Subcutaneous adipose tissue (tissue), 4 donors: Measurements from ENCODE around the gene METAP1D. TPM values are rescaled to one million over a fixed set of nuclear protein-coding genes. Genes with fewer than 3 reads are reported as not detected.

Source experiments
- CTCF ChIP-seq: fragments of 450-650 bp; IDR thresholded peaks from one replicate; pipeline ENCODE4 v1.5.1; 2016; ENCODE audit warnings: low read depth, mild to moderate bottlenecking, control low read depth, antibody characterized with exemption, moderate library complexity
- total RNA-seq, 4 donors: library from RNA; depleted of rRNA; stranded (reverse); fragments of >200 nt; gene quantifications; one replicate each; pipeline ENCODE4 v1.1.0, GENCODE V29; 2016

The METAP1D gene
- 10 to 100 TPM in 1 of 4 donors, 1 to 10 TPM in 3; 4.8 to 14.3 (median 6.6) TPM for total RNA-seq

GRCh38 chr2:171999604-172000469, at the start of gene METAP1D:
Gene METAP1D, plus strand, starts transcription at chr2:171999953. Its CDS starts 17 bp downstream, at chr2:171999970.
- no peak for TF ChIP-seq CTCF

- TF ChIP-seq CTCF: no peak
Observed at GRCh38 chr2:171952276-171952675, 47.5 kb upstream of the METAP1D start.

DNA sequence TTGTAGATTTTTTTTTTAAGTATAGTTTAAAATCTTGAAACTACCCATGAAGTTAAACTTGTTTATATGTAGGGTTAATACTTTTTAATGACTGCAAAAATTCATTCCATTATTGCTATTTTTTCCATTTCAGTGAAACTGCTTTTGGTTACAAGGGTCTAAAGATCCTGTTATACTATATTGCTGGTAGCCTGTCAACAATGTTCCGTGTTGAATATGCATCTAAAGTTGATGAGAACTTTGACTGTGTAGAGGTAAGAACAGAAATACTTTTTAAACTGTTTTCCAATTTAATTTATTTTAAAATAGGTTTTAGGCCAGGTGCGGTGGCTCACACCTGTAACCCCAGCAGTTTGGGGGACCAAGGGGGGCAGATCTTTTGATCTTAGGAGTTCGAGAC, 47.0 kb upstream of the METAP1D start:
- TF ChIP-seq CTCF: no peak

GRCh38 chr2:171956135-171956825, 43.5 kb upstream of the METAP1D start:
- TF ChIP-seq CTCF: no peak

- no peak for TF ChIP-seq CTCF
Observed at GRCh38 chr2:171957061-171957460, 42.7 kb upstream of the METAP1D start.

GRCh38 chr2:171958475-171958874, 41.3 kb upstream of the METAP1D start:
- TF ChIP-seq CTCF: no peak

- no peak for TF ChIP-seq CTCF
Observed at GRCh38 chr2:171959998-171960397, 39.8 kb upstream of the METAP1D start.
